NCI-H2227 (cell line): ENCODE data around the gene PER1.

ENCODE experiments used
- DNase-seq: peaks from one replicate; lab custom pipeline; 2025; ENCODE audit not compliant: unreplicated experiment; lab: John Stamatoyannopoulos, UW

Gene PER1

GRCh38 chr17:8153525-8153956 lies 1.3 kb upstream of the PER1 start:
- peak; percentile 65 for DNase-seq

DNA sequence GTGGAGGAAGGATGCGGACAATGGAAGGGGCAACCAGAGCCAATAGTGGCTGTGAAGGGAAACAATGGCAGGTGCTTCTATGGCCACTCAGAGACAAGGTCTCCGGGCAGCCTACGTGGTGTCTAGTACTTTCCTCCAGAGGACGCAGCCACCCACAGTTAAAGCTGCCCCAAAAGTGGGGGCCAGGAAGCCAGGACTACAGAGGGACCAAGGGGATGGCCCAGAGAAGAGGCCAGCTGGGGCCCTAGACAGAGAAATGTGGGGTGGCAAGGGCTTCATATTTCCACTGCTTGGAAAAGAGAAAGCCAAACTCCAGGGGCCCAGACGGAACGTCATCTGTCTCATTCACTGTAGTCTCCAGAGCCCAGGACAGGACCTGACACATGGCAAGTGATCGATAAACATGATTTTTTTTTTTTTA lies 837 bp upstream of the PER1 start:
- no peak for DNase-seq

- peak; percentile 45 for DNase-seq
Observed at GRCh38 chr17:8151641-8152111, 528 bp downstream of the PER1 start.

- DNase-seq = peak; percentile 91
Observed at GRCh38 chr17:8151120-8151640, 1.0 kb downstream of the PER1 start.

DNA sequence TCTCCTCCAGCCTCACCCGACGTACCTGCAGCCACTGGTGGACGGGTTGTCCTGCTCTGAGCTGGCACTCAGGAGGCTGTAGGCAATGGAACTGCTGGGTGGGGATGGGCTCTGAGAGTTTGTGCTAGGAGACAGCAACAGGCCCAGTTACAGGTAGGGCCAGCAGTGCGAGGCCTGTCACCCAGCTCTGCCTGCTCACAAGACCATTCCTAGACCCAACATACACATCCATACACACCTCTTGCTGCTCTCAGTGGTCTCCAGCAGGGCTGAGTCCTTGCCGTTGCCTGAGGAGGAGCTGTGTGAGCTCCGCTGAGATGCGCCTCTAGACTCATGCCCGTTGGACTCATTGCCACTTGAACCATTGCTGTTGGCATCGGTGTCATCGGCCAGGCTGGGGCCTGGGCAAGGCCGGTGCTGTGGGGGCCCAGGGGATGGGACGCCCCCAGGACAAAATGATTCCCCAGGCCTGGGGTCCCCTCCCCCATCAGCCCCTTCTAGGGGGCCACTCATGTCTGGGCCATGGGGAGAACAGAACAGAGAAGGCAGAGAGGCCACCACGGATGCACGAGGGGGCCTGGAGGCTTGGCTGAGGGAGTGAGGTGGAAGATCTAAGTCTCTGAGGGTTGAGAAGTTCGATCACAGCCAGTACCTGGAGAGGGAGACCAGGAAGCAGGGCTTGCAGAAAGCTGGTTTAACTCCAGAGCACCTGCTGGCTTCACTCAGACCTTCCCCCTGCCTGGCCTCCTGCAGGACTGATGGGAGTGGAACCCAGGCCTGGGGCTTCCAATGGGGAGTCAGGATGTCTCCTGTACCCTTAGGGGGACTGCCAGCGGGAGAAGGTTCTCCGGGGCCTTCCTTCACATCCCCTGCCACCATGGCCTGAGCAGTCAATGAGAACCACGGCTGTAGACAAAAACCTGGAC lies 1.7 kb downstream of the PER1 start:
- no peak for DNase-seq

- DNase-seq = no peak
Observed at GRCh38 chr17:8149419-8150193, 2.6 kb downstream of the PER1 start.

- DNase-seq = no peak
Observed at GRCh38 chr17:8148560-8148959, 3.6 kb downstream of the PER1 start.

DNA sequence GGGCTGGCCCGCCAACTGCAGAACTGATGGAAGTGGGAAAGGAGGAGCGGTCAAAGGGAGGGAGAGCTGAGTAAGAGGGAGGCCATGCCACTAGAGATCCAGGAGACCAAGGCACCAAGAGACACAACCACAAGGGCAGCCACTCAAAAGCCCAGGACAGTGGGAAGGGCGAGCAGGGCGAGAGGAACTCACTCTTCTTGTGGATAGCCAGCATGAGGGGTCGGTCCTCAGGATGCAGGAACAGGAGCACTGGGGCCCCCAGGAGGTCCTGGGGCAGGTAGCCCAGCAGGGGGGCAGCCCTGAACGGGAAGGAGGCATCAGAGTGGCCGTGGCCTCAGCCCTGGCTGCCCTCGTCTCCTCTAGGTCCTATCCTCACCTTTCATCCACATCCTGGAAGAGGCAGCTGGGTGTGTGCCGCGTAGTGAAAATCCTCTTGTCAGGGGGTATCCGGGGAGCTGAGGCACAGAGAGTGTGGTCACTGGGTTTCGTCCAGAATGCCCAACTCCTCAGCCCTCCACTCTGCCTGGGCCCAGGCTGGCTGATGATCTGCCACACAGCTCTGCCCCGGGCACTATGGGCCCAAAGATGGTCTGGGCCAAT lies 4.3 kb downstream of the PER1 start:
- no peak for DNase-seq

GRCh38 chr17:8147141-8147804 lies 4.9 kb downstream of the PER1 start:
- DNase-seq = no peak

- no peak for DNase-seq
Observed at GRCh38 chr17:8146381-8147140, 5.6 kb downstream of the PER1 start.

DNA sequence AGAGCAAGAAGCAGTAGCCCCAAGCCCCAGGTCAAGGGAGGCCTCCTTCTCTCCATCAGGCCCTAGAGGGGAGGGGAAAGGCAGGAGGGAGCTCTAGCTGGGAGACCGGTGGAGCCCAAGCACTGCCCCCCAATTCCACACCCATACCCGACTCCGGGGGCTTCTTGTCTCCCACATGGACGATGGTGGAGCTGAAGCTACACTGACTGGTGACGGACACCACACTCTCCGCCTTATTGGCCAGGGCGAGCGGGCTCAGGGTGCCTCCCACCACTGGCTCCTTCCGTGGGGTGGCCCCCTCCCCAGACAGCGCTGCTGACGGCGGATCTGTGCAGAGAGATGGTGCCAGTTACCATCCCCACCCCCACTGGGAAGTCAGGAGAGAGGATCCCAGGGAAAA lies 6.4 kb downstream of the PER1 start:
- DNase-seq = no peak

DNA sequence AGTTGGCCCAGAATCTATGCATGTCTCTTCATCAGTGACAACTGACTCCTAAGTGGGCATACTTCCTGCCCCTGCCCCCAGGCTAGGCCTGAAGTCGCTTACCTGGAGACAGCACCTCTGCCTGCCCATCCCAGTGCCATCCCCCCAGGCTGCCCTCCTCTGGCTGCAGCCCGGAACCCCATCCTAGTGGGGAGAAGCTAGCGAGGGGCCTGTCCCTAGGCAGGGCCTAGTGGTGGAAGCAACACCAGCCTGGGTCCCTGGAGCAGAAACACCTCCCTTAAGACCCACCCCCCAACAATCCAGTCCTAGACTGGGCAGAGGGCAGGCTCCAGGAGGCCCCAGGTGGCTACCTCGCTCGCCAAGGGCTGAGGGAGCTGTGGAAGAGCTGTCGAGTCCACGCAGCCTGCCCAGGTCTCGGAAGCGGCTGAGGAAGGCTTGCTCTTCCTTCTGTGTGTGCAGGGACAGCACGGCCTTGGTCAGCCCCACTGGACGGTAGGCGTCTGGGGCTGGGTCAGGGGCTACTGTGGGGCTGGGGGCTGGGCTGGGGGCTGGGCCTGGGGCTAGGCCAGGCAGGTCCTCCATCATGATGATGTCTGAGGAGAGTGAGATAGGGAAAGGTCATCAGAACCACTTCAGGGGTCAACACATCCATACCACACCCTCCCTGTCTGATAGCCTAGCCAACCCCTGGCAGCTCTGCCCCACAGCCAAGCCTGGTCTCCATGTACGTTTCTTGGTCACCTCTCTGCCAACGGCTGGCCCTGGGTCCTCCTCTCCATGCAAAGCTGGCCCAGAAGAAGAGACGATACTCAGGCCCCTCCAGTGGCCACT lies 7.6 kb downstream of the PER1 start:
- DNase-seq = no peak

GRCh38 chr17:8143581-8144400 lies 8.4 kb downstream of the PER1 start:
- DNase-seq = no peak

DNA sequence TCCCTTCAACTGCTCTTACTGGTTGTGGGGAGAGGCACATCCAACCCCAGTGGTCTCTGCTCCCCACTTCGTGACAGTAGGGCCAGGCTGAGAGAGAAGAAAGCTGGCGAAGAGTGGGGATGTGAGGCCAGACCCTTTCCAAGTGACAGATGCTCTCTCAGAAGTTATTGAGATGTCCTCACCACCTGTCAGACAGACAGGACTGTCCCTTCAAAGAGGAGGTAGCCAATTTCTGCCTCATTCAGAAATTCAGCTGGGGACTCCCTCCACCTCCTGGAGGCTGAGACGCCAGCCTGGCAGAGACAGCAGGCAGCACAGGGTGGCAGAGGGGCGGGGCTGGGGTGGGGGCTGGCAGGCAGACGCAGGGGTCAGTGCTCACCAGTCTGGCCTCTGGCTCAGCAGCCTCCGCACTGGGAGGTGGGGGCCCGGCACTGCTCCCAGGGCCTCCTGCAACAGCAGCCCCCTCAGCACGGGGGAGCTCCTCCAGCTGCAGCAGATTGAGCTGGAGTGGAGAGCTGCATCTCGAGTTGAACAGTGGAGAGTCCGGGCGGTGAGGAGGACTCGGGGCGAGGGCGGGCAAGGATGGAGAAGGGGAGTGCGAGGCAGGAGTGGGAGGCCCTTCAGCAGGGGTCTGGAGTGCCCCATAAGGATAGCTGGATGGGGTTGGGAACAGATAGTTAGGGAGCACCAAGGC lies 9.2 kb downstream of the PER1 start:
- no peak for DNase-seq

- DNase-seq = no peak
Observed at GRCh38 chr17:8142158-8142886, 9.9 kb downstream of the PER1 start.

GRCh38 chr17:8141741-8142140 lies 10.5 kb downstream of the PER1 start:
- DNase-seq = no peak

- DNase-seq = no peak
Observed at GRCh38 chr17:8141045-8141444, 11.2 kb downstream of the PER1 start.
